Omental fat pad (tissue), 4 donors: ENCODE measurements around the gene BMPER. TPM values are rescaled to one million over a fixed set of nuclear protein-coding genes. Genes with fewer than 3 reads are reported as not detected.

Experiments used
- ATAC-seq: fragments of 150-250 bp; one replicate; pipeline ENCODE4 v1.9.1; 2016; ENCODE audit warnings: mild to moderate bottlenecking, moderate library complexity; ENCODE audit not compliant: low FRiP score
- DNase-seq: peaks from one replicate; pipeline ENCODE4 v3.0.0-alpha.2; 2019; ENCODE audit warnings: low spot score
- CTCF ChIP-seq, 3 donors: fragments of 450-650 bp; IDR thresholded peaks; one replicate each; pipeline ENCODE4 v1.5.1; 2016 to 2017; ENCODE audit warnings: antibody characterized with exemption in 3 of 3, mild to moderate bottlenecking in 3 of 3, moderate library complexity in 2 of 3
- total RNA-seq, 4 donors: library from RNA; depleted of rRNA; stranded (reverse); fragments of >200 nt; gene quantifications; one replicate each; pipeline ENCODE4 v1.1.0, GENCODE V29; 2016

Gene BMPER
- total RNA-seq, 4 donors from 2014 or later, result 5.4 to 32.5 (median 16.6) TPM

GRCh38 chr7:34135924-34136323, 230.6 kb downstream of the BMPER start:
- ATAC-seq (no peak), DNase-seq (no peak)
- TF ChIP-seq CTCF (IDR thresholded peaks at IDR 0.05), result no peak

GRCh38 chr7:34136698-34137097, 231.4 kb downstream of the BMPER start:
- no peak for TF ChIP-seq CTCF (IDR thresholded peaks at IDR 0.05)
- DNase-seq (no peak), ATAC-seq (no peak)

- ATAC-seq (no peak), DNase-seq (no peak)
- TF ChIP-seq CTCF (IDR thresholded peaks at IDR 0.05), result no peak
Measured at GRCh38 chr7:34137176-34137575, 231.8 kb downstream of the BMPER start.

- no peak for TF ChIP-seq CTCF (IDR thresholded peaks at IDR 0.05)
- DNase-seq (no peak), ATAC-seq (no peak)
Measured at GRCh38 chr7:34138483-34138882, 233.1 kb downstream of the BMPER start.

- ATAC-seq (no peak), DNase-seq (no peak)
- no peak for TF ChIP-seq CTCF (IDR thresholded peaks at IDR 0.05)
Measured at GRCh38 chr7:34139086-34139485, 233.7 kb downstream of the BMPER start.

GRCh38 chr7:34140066-34140465, 234.7 kb downstream of the BMPER start:
- ATAC-seq (no peak), DNase-seq (no peak)
- no peak for TF ChIP-seq CTCF (IDR thresholded peaks at IDR 0.05)

- no peak for DNase-seq
- no peak for ATAC-seq
- no peak for TF ChIP-seq CTCF (IDR thresholded peaks at IDR 0.05)
Measured at GRCh38 chr7:34143402-34143801, 238.1 kb downstream of the BMPER start.
